ENCODE results near the gene STAM. TPM values are rescaled to one million over a fixed set of nuclear protein-coding genes. Genes with fewer than 3 reads are reported as not detected.

Gene STAM
- total and polyA plus RNA-seq, 9 of the 15 experiments (the other 6 are each of a cell fraction or from before 2014, with no cell fraction given), result 13.8 to 33.5 (median 26.4) TPM

DNA sequence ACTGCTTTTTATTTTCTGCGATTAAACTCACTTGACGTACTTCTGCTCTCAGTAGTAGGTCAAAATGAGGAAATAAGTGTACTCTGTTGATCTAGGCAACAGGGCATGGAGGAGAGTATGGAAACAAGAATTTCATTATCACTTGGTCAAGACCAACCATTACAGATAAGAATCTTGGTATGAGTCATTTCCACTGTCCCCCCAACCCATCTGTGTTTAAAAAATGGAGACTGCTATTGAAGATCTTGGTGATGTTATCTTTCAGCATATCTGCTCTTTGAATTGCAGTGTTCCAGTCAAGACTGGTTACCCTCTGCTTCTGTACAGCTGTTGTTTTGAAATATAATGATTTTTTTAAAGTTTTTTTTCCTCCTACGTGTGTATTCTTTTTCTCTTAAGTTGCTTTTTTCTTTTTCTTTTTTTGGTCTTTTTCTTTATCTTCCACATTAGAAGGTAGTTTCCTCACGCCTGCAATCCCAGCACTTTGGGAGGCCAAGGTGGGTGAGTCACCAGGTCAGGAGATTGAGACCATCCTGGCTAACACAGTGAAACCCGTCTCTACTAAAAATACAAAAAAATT lies 11.7 kb downstream of the STAM start (continued):
- TF ChIP-seq FOXJ3 (CRISPR knock-in tag; IDR thresholded peaks at IDR 0.05), result no peak
- TF ChIP-seq NFE2L1 (tag; IDR thresholded peaks at IDR 0.05; ENCODE audit: borderline replicate concordance, low read depth), result no peak
- TF ChIP-seq TEAD1 (CRISPR knock-in tag; IDR thresholded peaks at IDR 0.05), result peak in 1 of 2 experiments; percentile 70; a peak in 1 of 4 replicates
- TF ChIP-seq, protein P1, sequence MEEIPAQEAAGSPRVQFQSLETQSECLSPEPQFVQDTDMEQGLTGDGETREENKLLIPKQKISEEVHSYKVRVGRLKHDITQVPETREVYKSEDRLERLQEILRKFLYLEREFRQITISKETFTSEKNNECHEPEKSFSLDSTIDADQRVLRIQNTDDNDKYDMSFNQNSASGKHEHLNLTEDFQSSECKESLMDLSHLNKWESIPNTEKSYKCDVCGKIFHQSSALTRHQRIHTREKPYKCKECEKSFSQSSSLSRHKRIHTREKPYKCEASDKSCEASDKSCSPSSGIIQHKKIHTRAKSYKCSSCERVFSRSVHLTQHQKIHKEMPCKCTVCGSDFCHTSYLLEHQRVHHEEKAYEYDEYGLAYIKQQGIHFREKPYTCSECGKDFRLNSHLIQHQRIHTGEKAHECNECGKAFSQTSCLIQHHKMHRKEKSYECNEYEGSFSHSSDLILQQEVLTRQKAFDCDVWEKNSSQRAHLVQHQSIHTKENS (CRISPR knock-in tag; IDR thresholded peaks at IDR 0.05), result no peak
- no peak for TF ChIP-seq ZSCAN32 (CRISPR knock-in tag; IDR thresholded peaks at IDR 0.05)
- TF ChIP-seq POLR2B (IDR thresholded peaks at IDR 0.05; ENCODE audit: low read depth, partially characterized antibody), result no peak
- TF ChIP-seq NCOA1 (IDR thresholded peaks at IDR 0.05; ENCODE audit: low read depth), result peak; percentile 28; the same call in 1 of the 2 replicates
- no peak for TF ChIP-seq WHSC1 (IDR thresholded peaks at IDR 0.05; ENCODE audit: low read length)
- TF ChIP-seq EZH2 (IDR thresholded peaks at IDR 0.05; ENCODE audit: borderline replicate concordance, low read depth, low read length), result no peak
- TF ChIP-seq, protein P2, sequence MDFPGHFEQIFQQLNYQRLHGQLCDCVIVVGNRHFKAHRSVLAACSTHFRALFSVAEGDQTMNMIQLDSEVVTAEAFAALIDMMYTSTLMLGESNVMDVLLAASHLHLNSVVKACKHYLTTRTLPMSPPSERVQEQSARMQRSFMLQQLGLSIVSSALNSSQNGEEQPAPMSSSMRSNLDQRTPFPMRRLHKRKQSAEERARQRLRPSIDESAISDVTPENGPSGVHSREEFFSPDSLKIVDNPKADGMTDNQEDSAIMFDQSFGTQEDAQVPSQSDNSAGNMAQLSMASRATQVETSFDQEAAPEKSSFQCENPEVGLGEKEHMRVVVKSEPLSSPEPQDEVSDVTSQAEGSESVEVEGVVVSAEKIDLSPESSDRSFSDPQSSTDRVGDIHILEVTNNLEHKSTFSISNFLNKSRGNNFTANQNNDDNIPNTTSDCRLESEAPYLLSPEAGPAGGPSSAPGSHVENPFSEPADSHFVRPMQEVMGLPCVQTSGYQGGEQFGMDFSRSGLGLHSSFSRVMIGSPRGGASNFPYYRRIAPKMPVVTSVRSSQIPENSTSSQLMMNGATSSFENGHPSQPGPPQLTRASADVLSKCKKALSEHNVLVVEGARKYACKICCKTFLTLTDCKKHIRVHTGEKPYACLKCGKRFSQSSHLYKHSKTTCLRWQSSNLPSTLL (IDR thresholded peaks at IDR 0.05), result no peak
- TF ChIP-seq, protein P3, sequence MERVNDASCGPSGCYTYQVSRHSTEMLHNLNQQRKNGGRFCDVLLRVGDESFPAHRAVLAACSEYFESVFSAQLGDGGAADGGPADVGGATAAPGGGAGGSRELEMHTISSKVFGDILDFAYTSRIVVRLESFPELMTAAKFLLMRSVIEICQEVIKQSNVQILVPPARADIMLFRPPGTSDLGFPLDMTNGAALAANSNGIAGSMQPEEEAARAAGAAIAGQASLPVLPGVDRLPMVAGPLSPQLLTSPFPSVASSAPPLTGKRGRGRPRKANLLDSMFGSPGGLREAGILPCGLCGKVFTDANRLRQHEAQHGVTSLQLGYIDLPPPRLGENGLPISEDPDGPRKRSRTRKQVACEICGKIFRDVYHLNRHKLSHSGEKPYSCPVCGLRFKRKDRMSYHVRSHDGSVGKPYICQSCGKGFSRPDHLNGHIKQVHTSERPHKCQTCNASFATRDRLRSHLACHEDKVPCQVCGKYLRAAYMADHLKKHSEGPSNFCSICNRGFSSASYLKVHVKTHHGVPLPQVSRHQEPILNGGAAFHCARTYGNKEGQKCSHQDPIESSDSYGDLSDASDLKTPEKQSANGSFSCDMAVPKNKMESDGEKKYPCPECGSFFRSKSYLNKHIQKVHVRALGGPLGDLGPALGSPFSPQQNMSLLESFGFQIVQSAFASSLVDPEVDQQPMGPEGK (CRISPR knock-in tag; IDR thresholded peaks at IDR 0.05; ENCODE audit: borderline replicate concordance), result no peak
- 0 out of 2 replicates have a peak, but pooled peaks have one; percentile 24 for TF ChIP-seq CEBPB (tag; IDR thresholded peaks at IDR 0.05)
- no peak for TF ChIP-seq KLF10 (CRISPR knock-in tag; IDR thresholded peaks at IDR 0.05)
- no peak for TF ChIP-seq MCM2 (IDR thresholded peaks at IDR 0.05; ENCODE audit: low read depth)
- no peak for TF ChIP-seq RAD21 (CRISPR knock-in tag; conservative IDR thresholded peaks at IDR 0.05 in 1 of 2, IDR thresholded peaks at IDR 0.05 in 1 of 2)
- TF ChIP-seq PHF8 (IDR thresholded peaks at IDR 0.05; ENCODE audit: borderline replicate concordance, low read length), result no peak
- TF ChIP-seq, protein P4, sequence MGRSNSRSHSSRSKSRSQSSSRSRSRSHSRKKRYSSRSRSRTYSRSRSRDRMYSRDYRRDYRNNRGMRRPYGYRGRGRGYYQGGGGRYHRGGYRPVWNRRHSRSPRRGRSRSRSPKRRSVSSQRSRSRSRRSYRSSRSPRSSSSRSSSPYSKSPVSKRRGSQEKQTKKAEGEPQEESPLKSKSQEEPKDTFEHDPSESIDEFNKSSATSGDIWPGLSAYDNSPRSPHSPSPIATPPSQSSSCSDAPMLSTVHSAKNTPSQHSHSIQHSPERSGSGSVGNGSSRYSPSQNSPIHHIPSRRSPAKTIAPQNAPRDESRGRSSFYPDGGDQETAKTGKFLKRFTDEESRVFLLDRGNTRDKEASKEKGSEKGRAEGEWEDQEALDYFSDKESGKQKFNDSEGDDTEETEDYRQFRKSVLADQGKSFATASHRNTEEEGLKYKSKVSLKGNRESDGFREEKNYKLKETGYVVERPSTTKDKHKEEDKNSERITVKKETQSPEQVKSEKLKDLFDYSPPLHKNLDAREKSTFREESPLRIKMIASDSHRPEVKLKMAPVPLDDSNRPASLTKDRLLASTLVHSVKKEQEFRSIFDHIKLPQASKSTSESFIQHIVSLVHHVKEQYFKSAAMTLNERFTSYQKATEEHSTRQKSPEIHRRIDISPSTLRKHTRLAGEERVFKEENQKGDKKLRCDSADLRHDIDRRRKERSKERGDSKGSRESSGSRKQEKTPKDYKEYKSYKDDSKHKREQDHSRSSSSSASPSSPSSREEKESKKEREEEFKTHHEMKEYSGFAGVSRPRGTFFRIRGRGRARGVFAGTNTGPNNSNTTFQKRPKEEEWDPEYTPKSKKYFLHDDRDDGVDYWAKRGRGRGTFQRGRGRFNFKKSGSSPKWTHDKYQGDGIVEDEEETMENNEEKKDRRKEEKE (IDR thresholded peaks at IDR 0.05; ENCODE audit: borderline replicate concordance in 1 of 2, control insufficient read depth in 1 of 2, low read depth in 2 of 2, low read length in 1 of 2), result no peak
- TF ChIP-seq ZNF57 (CRISPR knock-in tag; IDR thresholded peaks at IDR 0.05), result no peak
- TF ChIP-seq LCOR (CRISPR knock-in tag; IDR thresholded peaks at IDR 0.05), result no peak
- no peak for TF ChIP-seq ZNF445 (CRISPR knock-in tag; IDR thresholded peaks at IDR 0.05; ENCODE audit: low read depth)
